ENCODE results near the gene GATAD1.
A peak's percentile ranks its signal among the peaks of the same experiment; 100 is the strongest.
"Not testable (repeated sequence)": the region's sequence is repeated elsewhere in the genome, so short reads cannot be mapped to it uniquely, and the experiment has no call there.

GATAD1 gene

GRCh38 chr7:92447345-92448204, at the start of gene GATAD1:
Gene GATAD1 (plus strand): TSS chr7:92447482. CDS start chr7:92447730, 248 bp downstream.
- peak; percentile 92 for DNase-seq

- no peak for DNase-seq
Measured at GRCh38 chr7:92397542-92397941, 49.7 kb upstream of the GATAD1 start.

GRCh38 chr7:92400013-92400412, 47.3 kb upstream of the GATAD1 start:
- no peak for DNase-seq

GRCh38 chr7:92402920-92403759, 44.1 kb upstream of the GATAD1 start:
- DNase-seq: no peak

- no peak for DNase-seq
Measured at GRCh38 chr7:92403760-92404074, 43.6 kb upstream of the GATAD1 start.

- peak; percentile 32 for DNase-seq
Measured at GRCh38 chr7:92404170-92404614, 43.1 kb upstream of the GATAD1 start.

GRCh38 chr7:92409357-92409756, 37.9 kb upstream of the GATAD1 start:
- DNase-seq: no peak

GRCh38 chr7:92410162-92410561, 37.1 kb upstream of the GATAD1 start:
- DNase-seq: not testable (repeated sequence)

- DNase-seq: no peak
Measured at GRCh38 chr7:92412745-92413144, 34.5 kb upstream of the GATAD1 start.

- no peak for DNase-seq
Measured at GRCh38 chr7:92413550-92413949, 33.7 kb upstream of the GATAD1 start.

GRCh38 chr7:92415225-92415624, 32.1 kb upstream of the GATAD1 start:
- DNase-seq: no peak

- no peak for DNase-seq
Measured at GRCh38 chr7:92417913-92418312, 29.4 kb upstream of the GATAD1 start.

GRCh38 chr7:92421676-92422435, 25.4 kb upstream of the GATAD1 start:
- DNase-seq: no peak

GRCh38 chr7:92422926-92423325, 24.4 kb upstream of the GATAD1 start:
- DNase-seq: no peak

- DNase-seq: no peak
Measured at GRCh38 chr7:92423710-92424131, 23.6 kb upstream of the GATAD1 start.

GRCh38 chr7:92425311-92425947, 21.9 kb upstream of the GATAD1 start:
- peak; percentile 30 for DNase-seq

- no peak for DNase-seq
Measured at GRCh38 chr7:92427193-92427592, 20.1 kb upstream of the GATAD1 start.

GRCh38 chr7:92432299-92432946, 14.9 kb upstream of the GATAD1 start:
- no peak for DNase-seq

GRCh38 chr7:92433019-92433418, 14.3 kb upstream of the GATAD1 start:
- DNase-seq: no peak

GRCh38 chr7:92435542-92435941, 11.7 kb upstream of the GATAD1 start:
- no peak for DNase-seq

GRCh38 chr7:92436612-92437445, 10.5 kb upstream of the GATAD1 start:
- no peak for DNase-seq
